G401 (cell line): ENCODE measurements around the gene B4GALNT3. TPM values are rescaled to one million over a fixed set of nuclear protein-coding genes. Genes with fewer than 3 reads are reported as not detected.

Source experiments
- DNase-seq: peaks from one replicate; pipeline ENCODE4 v3.0.0-alpha.2; 2015; ENCODE audit warnings: low spot score
- in situ Hi-C: cut with HindIII; loops from 2 replicates; pipeline ENCODE4 v1.10.0; 2016; ENCODE audit warnings: low sequenced_read_pairs, mixed read lengths
- total RNA-seq: library from RNA; depleted of rRNA; stranded (reverse); fragments of >200 nt; shearing (Covaris generic); gene quantifications from 2 replicates; pipeline ENCODE4 v1.2.3, GENCODE V29; 2014

Gene B4GALNT3
- total RNA-seq, 1 experiment from 2014 or later, result 2.6 TPM

DNA sequence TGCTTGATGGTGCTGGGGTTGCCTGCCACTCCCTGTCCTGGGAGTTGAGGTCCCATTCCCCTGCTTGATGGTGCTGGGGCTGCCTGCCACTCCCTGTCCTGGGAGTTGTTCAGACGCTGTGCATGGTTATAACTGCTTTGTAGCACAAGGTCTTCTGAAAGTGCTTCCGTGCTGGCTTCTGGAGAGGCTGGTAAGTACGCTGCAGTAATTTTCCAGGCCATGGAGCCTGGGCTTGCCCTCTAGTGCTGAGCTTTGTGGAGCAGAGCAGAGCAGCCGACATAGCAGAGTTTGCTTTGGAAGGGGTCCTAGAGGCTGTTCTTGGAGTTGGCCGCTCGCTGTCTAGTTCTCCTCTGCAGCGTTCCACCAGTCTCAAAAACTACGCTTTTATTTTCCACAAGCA lies 6.3 kb downstream of the B4GALNT3 start:
- in situ Hi-C loops, result no loop called here
- DNase-seq, result no peak

- in situ Hi-C loops, result no loop called here
These were observed 7.0 kb downstream of the B4GALNT3 start for GRCh38 chr12:466762-467161.

GRCh38 chr12:467591-467990 lies 7.9 kb downstream of the B4GALNT3 start:
- no peak for DNase-seq
- in situ Hi-C loops, result no loop called here

More at GRCh38 chr12:466762-467161, 7.0 kb downstream of the B4GALNT3 start:
- DNase-seq, result no peak

GRCh38 chr12:468671-469389 lies 9.1 kb downstream of the B4GALNT3 start:
- no peak for DNase-seq
- in situ Hi-C loops, result no loop called here

DNA sequence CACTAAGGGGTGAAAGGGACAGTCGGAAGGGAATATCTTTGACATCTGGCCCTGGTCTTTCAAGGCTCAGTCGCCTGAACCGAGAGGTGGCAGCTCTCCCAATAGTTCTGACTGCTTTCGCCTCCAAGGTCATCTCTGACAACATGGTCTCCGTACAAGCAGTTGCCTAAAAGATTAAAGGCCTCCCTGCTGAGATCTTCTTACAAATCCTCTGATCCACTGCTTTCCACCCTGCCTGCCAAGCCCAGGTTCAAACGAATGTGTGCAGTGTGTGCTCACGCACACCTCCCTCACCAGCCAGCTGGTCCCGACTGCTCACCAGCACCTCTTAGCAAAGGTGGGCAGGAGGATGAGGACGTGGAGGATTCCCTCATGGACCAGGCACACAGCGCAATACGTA lies 10.4 kb downstream of the B4GALNT3 start:
- no peak for DNase-seq
- in situ Hi-C loops, result no loop called here

GRCh38 chr12:473198-473597 lies 13.5 kb downstream of the B4GALNT3 start:
- no peak for DNase-seq
- in situ Hi-C loops, result no loop called here

DNA sequence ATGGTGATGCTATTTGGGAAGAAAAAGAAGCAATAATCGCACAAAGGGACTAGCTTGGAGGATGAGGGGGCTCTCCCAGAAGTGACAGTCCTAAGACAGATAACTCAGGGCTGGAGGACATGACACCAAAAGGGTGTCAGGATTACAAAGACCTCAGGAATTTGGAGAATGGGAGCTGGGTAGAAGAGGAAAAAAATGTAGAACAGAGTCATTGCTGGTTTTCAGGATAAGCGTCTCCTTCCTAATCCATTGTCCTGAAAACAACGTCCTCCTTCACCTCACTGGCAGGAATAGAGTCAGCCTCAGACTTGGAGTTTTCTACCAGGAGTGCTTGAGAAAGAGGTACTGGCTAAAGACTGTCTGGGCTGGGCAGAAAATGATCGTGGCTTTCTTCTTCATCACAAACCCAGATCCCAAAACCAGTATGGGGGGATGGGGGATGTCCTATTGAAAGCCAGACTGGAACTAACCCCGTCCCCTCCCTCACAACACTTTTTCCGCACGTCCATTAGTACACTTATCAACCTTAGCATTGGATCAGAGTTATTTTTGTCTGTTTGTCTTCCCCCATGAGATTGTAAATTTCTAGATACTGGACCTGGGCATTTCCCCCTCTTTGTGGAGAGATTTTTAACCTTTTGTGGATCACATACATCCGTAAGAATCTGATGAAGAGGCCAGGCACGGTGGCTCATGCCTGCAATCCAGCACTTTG lies 14.3 kb downstream of the B4GALNT3 start:
- in situ Hi-C loops, result no loop called here
- no peak for DNase-seq

- no peak for DNase-seq
- in situ Hi-C loops, result loop anchor here (5.0 kb wide), 1 partner anchor 67 kb away; no protein-coding TSS in a partner anchor
These were observed 15.5 kb downstream of the B4GALNT3 start for GRCh38 chr12:475286-475685.

- no peak for DNase-seq
- in situ Hi-C loops, result loop anchor here (5.0 kb wide), 1 partner anchor 63 kb away; no protein-coding TSS in a partner anchor
These were observed 19.4 kb downstream of the B4GALNT3 start for GRCh38 chr12:479161-479560.

- no peak for DNase-seq
- in situ Hi-C loops, result no loop called here
These were observed 21.4 kb downstream of the B4GALNT3 start for GRCh38 chr12:480831-481816.

- DNase-seq, result no peak
These were observed 22.3 kb downstream of the B4GALNT3 start for GRCh38 chr12:482061-482460.

DNA sequence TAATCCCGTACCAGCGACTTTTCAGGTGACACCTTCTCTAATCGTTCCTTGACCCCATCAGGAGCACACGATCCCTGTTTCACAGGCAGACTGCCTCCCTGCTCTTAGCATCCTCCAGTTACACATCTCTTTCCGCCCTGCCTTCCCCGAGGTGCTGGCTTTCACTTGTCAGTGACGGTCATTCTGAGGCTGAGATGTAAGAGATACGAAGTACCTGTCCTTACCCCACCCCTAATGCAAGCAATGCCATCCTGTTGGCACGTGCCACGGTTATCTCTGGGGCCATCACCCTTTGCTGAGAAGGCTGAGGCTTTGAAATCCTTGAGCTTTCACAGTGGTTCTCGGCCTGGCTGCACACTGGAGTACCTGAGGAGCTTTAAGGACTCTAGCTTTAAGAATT lies 24.4 kb downstream of the B4GALNT3 start:
- in situ Hi-C loops, result no loop called here
- no peak for DNase-seq

More at GRCh38 chr12:482061-482460, 22.3 kb downstream of the B4GALNT3 start:
- in situ Hi-C loops, result no loop called here

GRCh38 chr12:490260-490659 lies 30.5 kb downstream of the B4GALNT3 start:
- DNase-seq, result no peak
- in situ Hi-C loops, result no loop called here

GRCh38 chr12:495466-495865 lies 35.7 kb downstream of the B4GALNT3 start:
- no peak for DNase-seq
- in situ Hi-C loops, result no loop called here

- in situ Hi-C loops, result no loop called here
- DNase-seq, result no peak
These were observed 37.0 kb downstream of the B4GALNT3 start for GRCh38 chr12:496736-497135.

- DNase-seq, result no peak
- in situ Hi-C loops, result no loop called here
These were observed 37.9 kb downstream of the B4GALNT3 start for GRCh38 chr12:497501-498160.

DNA sequence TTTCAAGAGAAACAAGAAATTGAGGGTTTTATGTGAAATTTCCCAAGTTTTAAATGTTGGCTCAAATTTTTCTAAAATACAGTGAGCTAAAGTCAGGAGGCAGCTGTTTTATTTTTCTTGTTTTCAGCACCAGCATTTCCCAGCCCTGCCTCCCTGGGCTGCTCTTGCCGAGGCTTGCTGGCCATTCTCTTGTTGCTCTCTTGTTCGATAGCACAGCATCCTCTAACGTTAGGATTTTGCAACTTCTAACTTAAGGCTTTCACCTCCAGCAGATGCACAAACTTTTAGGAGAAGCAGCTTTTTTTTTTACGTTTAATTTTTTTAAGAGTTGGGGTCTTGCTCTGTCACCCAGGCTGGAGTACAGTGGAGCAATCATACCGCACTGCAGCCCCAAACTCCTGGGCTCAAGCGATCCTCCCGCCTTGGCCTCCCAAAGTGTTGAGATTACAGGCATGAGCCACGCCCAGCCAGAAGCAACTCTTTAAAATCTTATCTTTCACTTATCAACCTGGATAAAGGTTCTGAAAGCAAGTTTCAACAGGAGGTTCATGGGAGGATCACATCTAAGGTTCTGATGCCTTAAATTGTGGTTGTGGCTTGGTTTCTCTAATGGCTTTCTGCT lies 40.2 kb downstream of the B4GALNT3 start:
- in situ Hi-C loops, result no loop called here

DNA sequence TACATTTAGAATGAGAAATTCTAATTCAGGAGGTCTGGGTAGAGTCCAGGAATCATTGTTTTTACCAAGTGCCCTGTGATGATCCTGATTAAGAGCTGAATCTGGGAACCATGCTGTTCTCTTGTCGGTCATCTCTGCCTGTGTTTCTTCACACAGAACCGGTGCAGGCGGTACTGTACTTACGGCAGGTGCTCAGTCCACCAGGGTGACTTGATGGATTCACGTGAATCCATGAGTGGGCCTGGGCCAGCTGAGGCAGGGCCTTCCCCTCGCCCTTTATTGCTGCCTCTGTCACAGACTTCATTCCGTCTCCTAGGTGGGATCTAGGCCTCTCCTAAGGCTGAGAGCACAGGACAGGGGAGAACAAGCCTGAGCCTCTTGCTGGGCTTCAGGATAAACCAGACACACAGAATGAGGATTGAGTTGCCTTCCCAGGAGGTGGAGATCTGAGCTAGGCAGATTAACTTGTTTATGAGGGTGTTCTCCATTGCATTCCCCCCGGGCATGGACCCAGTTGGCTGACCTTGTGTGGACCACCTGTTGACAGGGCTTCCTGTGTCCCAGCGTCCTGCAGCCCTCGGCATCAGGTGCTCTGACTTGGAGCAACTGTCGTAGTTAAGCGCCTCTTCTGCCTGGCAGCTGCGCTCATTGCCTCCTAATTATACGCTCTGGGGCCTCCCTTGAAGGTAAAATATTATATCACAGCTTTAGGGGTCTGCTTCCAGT lies 42.1 kb downstream of the B4GALNT3 start:
- no peak for DNase-seq
- in situ Hi-C loops, result no loop called here

More for the DNA sequence above, 40.2 kb downstream of the B4GALNT3 start:
- DNase-seq, result no peak
